H9 (cell line): ENCODE measurements around the gene PBX1. TPM values are rescaled to one million over a fixed set of nuclear protein-coding genes. Genes with fewer than 3 reads are reported as not detected.
A peak's percentile ranks its signal among the peaks of the same experiment; 100 is the strongest.

Source experiments
- DNase-seq: peaks from one replicate; pipeline ENCODE4 v3.0.0-alpha.2; 2017
- H2AFZ ChIP-seq: one replicate; pipeline ENCODE4 v1.6.1; 2013; ENCODE audit warnings: mild to moderate bottlenecking, low read length, control low read depth, moderate library complexity
- H2AK5ac ChIP-seq: 2 replicates; pipeline ENCODE4 v1.6.1; 2013; ENCODE audit warnings: low read length, control low read depth, mixed read lengths; ENCODE audit not compliant: insufficient read length
- H2BK120ac ChIP-seq: one replicate; pipeline ENCODE4 v1.6.1; 2013; ENCODE audit warnings: low read depth, mild to moderate bottlenecking, low read length, control low read depth, inconsistent platforms; ENCODE audit not compliant: poor library complexity, severe bottlenecking
- H2BK12ac ChIP-seq: 2 replicates; pipeline ENCODE4 v1.6.1; 2013; ENCODE audit warnings: low read length, control low read depth, mixed read lengths, low read depth; ENCODE audit not compliant: insufficient read length
- H2BK15ac ChIP-seq: 2 replicates; pipeline ENCODE4 v1.6.1; 2013; ENCODE audit warnings: low read depth, low read length, control low read depth
- H2BK20ac ChIP-seq: one replicate; pipeline ENCODE4 v1.6.1; 2013; ENCODE audit warnings: low read depth, mild to moderate bottlenecking, low read length, control low read depth, inconsistent platforms; ENCODE audit not compliant: poor library complexity, severe bottlenecking
- H2BK5ac ChIP-seq: 2 replicates; pipeline ENCODE4 v1.6.1; 2013; ENCODE audit warnings: low read length, control low read depth, mixed read lengths; ENCODE audit not compliant: insufficient read length
- H3K14ac ChIP-seq: 2 replicates; pipeline ENCODE4 v1.6.1; 2013; ENCODE audit warnings: low read length, control low read depth; ENCODE audit not compliant: insufficient read depth
- H3K18ac ChIP-seq: 2 replicates; pipeline ENCODE4 v1.6.1; 2013; ENCODE audit warnings: low read depth, mild to moderate bottlenecking, mixed read lengths, low read length, control low read depth; ENCODE audit not compliant: insufficient read length
- H3K23ac ChIP-seq: 2 replicates; pipeline ENCODE4 v1.6.1; 2013; ENCODE audit warnings: low read length, control low read depth, mixed read lengths, low read depth; ENCODE audit not compliant: insufficient read length
- H3K23me2 ChIP-seq: 2 replicates; pipeline ENCODE4 v1.6.1; 2013; ENCODE audit warnings: low read depth, mild to moderate bottlenecking, mixed read lengths, low read length, control low read depth; ENCODE audit not compliant: insufficient read length, poor library complexity, severe bottlenecking
- H3K27ac ChIP-seq: 2 replicates; pipeline ENCODE4 v1.5.1; 2013; ENCODE audit warnings: low read length, control low read depth, mixed read lengths, low read depth; ENCODE audit not compliant: insufficient read length
- H3K27me3 ChIP-seq: 2 replicates; pipeline ENCODE4 v1.6.1; 2013; ENCODE audit warnings: low read length, control low read depth, inconsistent platforms; ENCODE audit not compliant: insufficient read depth
- H3K4ac ChIP-seq: 2 replicates; pipeline ENCODE4 v1.6.1; 2013; ENCODE audit warnings: low read depth, mild to moderate bottlenecking, control low read depth, inconsistent platforms, low read length, moderate library complexity
- H3K4me1 ChIP-seq: 2 replicates; pipeline ENCODE4 v1.6.1; 2013; ENCODE audit warnings: low read length, control low read depth, inconsistent platforms; ENCODE audit not compliant: insufficient read depth
- H3K4me2 ChIP-seq: 2 replicates; pipeline ENCODE4 v1.6.1; 2013; ENCODE audit warnings: low read length, control low read depth, mixed read lengths; ENCODE audit not compliant: insufficient read length, insufficient read depth
- H3K56ac ChIP-seq: 2 replicates; pipeline ENCODE4 v1.6.1; 2013; ENCODE audit warnings: low read depth, mild to moderate bottlenecking, mixed read lengths, low read length, control low read depth; ENCODE audit not compliant: insufficient read length
- H3K79me1 ChIP-seq: 2 replicates; pipeline ENCODE4 v1.6.1; 2013; ENCODE audit warnings: low read depth, mild to moderate bottlenecking, moderate library complexity, low read length, control low read depth, inconsistent platforms; ENCODE audit not compliant: insufficient read depth, poor library complexity, severe bottlenecking
- H3K79me2 ChIP-seq: 2 replicates; pipeline ENCODE4 v1.6.1; 2013; ENCODE audit warnings: low read length, control low read depth, inconsistent platforms; ENCODE audit not compliant: insufficient read depth
- H3K9ac ChIP-seq: 2 replicates; pipeline ENCODE4 v1.6.1; 2013; ENCODE audit warnings: low read length, control low read depth, mixed read lengths; ENCODE audit not compliant: insufficient read length; ENCODE audit errors: extremely low read depth
- H3K9me3 ChIP-seq: one replicate; pipeline ENCODE4 v1.6.1; 2013; ENCODE audit warnings: low read depth, low read length, inconsistent platforms; ENCODE audit not compliant: control insufficient read depth
- H3T11ph ChIP-seq: one replicate; pipeline ENCODE4 v1.6.1; 2013; ENCODE audit warnings: mild to moderate bottlenecking, low read length, control low read depth, inconsistent platforms
- H4K20me1 ChIP-seq: one replicate; pipeline ENCODE4 v1.6.1; 2013; ENCODE audit not compliant: control insufficient read depth, insufficient read length, insufficient read depth
- H4K5ac ChIP-seq: 2 replicates; pipeline ENCODE4 v1.6.1; 2013; ENCODE audit warnings: low read depth, mild to moderate bottlenecking, mixed read lengths, low read length, control low read depth; ENCODE audit not compliant: insufficient read length
- H4K8ac ChIP-seq: replicated peaks from 2 replicates; pipeline ENCODE4 v1.6.1; 2013; ENCODE audit warnings: low read length, control low read depth, mixed read lengths, low read depth; ENCODE audit not compliant: insufficient read length
- H4K91ac ChIP-seq: 2 replicates; pipeline ENCODE4 v1.6.1; 2013; ENCODE audit warnings: low read depth, mild to moderate bottlenecking, moderate library complexity, mixed read lengths, low read length, control low read depth; ENCODE audit not compliant: insufficient read length
- H3K27ac Mint-ChIP-seq, 3 experiments: 2 replicates in 2 of 3; 3 replicates in 1 of 3; pipeline ENCODE4 v1.8.0; 2020 to 2021; ENCODE audit warnings: mixed read lengths in 3 of 3, mild to moderate bottlenecking in 1 of 3, moderate library complexity in 1 of 3
- H3K27me3 Mint-ChIP-seq: 2 replicates; pipeline ENCODE4 v1.8.0; 2021; ENCODE audit warnings: low read depth, mild to moderate bottlenecking, moderate library complexity, mixed read lengths
- H3K36me3 Mint-ChIP-seq, 3 experiments: 2 replicates in 2 of 3; 3 replicates in 1 of 3; pipeline ENCODE4 v1.8.0; 2020 to 2021; ENCODE audit warnings: low read depth in 3 of 3, mixed read lengths in 3 of 3; ENCODE audit not compliant: insufficient read depth in 1 of 3
- H3K4me1 Mint-ChIP-seq, 2 experiments: 2 replicates each; pipeline ENCODE4 v1.8.0; 2020; ENCODE audit warnings: mixed read lengths in 2 of 2
- H3K4me3 Mint-ChIP-seq, 2 experiments: 2 replicates in 1 of 2; 3 replicates in 1 of 2; pipeline ENCODE4 v1.8.0; 2020 to 2021; ENCODE audit warnings: mild to moderate bottlenecking in 2 of 2, mixed read lengths in 2 of 2, moderate library complexity in 1 of 2
- H3K9me3 Mint-ChIP-seq, 2 experiments: 2 replicates in 1 of 2; 3 replicates in 1 of 2; pipeline ENCODE4 v1.8.0; 2020; ENCODE audit warnings: mild to moderate bottlenecking in 2 of 2, mixed read lengths in 2 of 2, moderate library complexity in 1 of 2
- CTCF ChIP-seq: fragments of 200-600 bp; sonication (generic); conservative IDR thresholded peaks from 3 replicates; pipeline ENCODE4 v1.8.0; 2021; ENCODE audit warnings: antibody characterized with exemption, mild to moderate bottlenecking
- WGBS: extraction: QIAGEN DNeasy Blood & Tissue Kit; methylation state at CpG from one replicate; pipeline ENCODE4 v1.1.7; 2013; ENCODE audit warnings: missing lambda C conversion rate, low lambda C conversion rate, mixed read lengths; ENCODE audit not compliant: insufficient read length; ENCODE audit errors: extremely low coverage; 5-methylcytosine and 5-hydroxymethylcytosine counted together
- total RNA-seq: library from RNA; stranded (reverse); gene quantifications from 2 replicates; pipeline ENCODE4 v1.2.1, GENCODE V29; 2021

The PBX1 gene
- total RNA-seq, 1 experiment from 2014 or later: 142 TPM

- no peaks in the 10 kb centered on the region for H3K9me3 ChIP-seq
- H3K4me2 ChIP-seq: no peak overlapping the region
- H2BK15ac ChIP-seq: no peak overlapping the region
- no peak overlapping the region for H3K56ac ChIP-seq
- Mint-ChIP-seq H3K4me1 (peaks cover 53 to 55% of the 10 kb centered on the region in 2 experiments), H3K36me3 (peaks cover 6 to 22% (median 21%) of the 10 kb centered on the region in 3 experiments; a peak in 5 of 7 replicates), H3K9me3 (no peaks in the 10 kb centered on the region), H3K4me3 (no peak overlapping the region), H3K27ac (no peak overlapping the region; a peak in 2 of 7 replicates), H3K27me3 (no peaks in the 10 kb centered on the region)
- H2AK5ac ChIP-seq: no peak overlapping the region
- peaks cover 17% of the 10 kb centered on the region for H3K79me2 ChIP-seq
- peak; percentile 63 for TF ChIP-seq CTCF
- no peak overlapping the region for H3K23ac ChIP-seq
- H3K79me1 ChIP-seq: peaks cover 3% of the 10 kb centered on the region
- no CpG with 5 or more reads among the region's 7 CpGs for WGBS
- no peak overlapping the region for H3K14ac ChIP-seq
- H2BK12ac ChIP-seq: no peak overlapping the region
- H2BK5ac ChIP-seq: no peak overlapping the region
- no peak overlapping the region for H2AFZ ChIP-seq
- H3K27me3 ChIP-seq: no peaks in the 10 kb centered on the region
- no peak overlapping the region for H4K8ac ChIP-seq
- H3K4ac ChIP-seq: no peak overlapping the region
- no peak for DNase-seq
- no peak overlapping the region for H3K18ac ChIP-seq
- no peak overlapping the region for H4K91ac ChIP-seq
- no peak overlapping the region for H2BK120ac ChIP-seq
- no peak overlapping the region for H2BK20ac ChIP-seq
- no peaks in the 10 kb centered on the region; the same call in none of the 2 replicates for H3K4me1 ChIP-seq
- no peaks in the 10 kb centered on the region for H3K23me2 ChIP-seq
- no peaks in the 10 kb centered on the region for H4K20me1 ChIP-seq
- no peak overlapping the region for H3K9ac ChIP-seq
- no peak overlapping the region for H4K5ac ChIP-seq
- no peak overlapping the region for H3T11ph ChIP-seq
- no peak overlapping the region for H3K27ac ChIP-seq
Measured at GRCh38 chr1:164625004-164625617, 66.1 kb downstream of the PBX1 start.
